HG03442 (cell line): Measurements from ENCODE around the gene FASTKD1.

Experiments
- ATAC-seq: cut with Tn5 transposase; IDR thresholded peaks from one replicate; pipeline ENCODE4 v1.9.1; 2021; ENCODE audit warnings: mild to moderate bottlenecking, moderate library complexity; ENCODE audit not compliant: unreplicated experiment

The FASTKD1 gene

DNA sequence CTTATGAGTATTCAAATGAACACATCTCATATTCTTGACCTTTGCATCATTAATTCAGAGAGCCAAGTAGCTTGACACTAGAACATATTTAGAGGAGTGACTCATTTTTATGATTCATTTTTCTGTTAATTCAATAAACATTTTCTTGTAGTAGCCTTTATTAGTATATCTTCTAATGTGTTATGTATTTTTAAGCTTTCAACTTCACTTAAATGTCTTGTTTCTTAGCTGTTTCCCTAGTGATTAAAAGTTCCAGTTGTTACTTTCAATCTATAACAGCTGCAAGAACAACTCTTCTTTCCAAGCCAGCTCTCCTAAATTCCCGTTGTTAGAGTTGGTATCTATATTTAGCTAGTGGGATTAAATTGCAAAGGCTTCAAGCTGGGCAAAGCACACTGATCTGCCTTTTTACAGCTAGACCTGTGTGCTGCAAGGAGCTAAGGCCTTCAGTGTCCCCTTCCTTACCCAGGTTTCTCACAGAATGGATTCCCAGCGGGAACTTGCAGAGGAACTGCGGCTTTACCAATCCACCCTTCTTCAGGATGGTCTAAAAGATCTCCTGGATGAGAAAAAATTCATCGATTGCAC lies 64.3 kb downstream of the FASTKD1 start, which contains the start of gene KLHL41:
Gene KLHL41 (plus strand): TSS at position 405 of the 588 bp plus-strand sequence. CDS start 77 bp downstream, at position 482.
- no peak for ATAC-seq

DNA sequence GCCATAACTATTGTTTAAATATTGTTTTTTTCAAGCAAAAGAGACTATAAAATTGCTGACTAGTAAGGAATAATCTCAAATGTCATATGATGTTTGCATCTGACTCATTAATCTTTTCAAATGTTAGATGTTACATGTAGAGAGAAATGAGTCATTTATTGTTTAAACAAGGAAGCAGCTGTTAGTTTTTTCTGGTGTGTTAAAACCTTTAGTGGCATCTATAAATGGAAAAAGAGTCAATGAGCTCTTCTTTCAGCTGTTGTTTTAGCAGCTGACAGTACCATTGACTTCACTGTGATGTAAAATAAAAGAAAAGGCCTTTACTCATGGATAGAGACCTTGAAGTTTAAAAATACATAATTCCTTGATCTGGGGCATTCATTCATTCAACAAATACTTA lies 66.0 kb downstream of the FASTKD1 start:
- no peak for ATAC-seq

DNA sequence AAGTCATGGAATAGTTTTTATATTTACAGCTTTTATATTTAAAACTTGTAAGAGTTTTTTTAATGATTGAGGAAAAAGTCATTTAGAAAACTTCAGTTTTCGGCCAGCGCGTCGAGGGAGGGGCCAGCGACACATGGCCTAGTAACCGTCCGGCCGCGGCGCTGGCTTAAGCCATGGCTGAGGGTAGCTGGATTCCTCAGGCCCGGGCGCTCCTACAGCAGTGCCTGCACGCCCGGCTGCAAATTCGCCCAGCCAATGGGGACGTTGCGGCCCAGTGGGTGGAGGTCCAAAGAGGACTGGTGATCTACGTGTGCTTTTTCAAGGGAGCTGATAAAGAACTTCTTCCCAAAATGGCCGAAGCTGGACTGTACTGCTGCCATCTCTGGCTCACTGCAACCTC lies 69.0 kb downstream of the FASTKD1 start:
- no peak for ATAC-seq

DNA sequence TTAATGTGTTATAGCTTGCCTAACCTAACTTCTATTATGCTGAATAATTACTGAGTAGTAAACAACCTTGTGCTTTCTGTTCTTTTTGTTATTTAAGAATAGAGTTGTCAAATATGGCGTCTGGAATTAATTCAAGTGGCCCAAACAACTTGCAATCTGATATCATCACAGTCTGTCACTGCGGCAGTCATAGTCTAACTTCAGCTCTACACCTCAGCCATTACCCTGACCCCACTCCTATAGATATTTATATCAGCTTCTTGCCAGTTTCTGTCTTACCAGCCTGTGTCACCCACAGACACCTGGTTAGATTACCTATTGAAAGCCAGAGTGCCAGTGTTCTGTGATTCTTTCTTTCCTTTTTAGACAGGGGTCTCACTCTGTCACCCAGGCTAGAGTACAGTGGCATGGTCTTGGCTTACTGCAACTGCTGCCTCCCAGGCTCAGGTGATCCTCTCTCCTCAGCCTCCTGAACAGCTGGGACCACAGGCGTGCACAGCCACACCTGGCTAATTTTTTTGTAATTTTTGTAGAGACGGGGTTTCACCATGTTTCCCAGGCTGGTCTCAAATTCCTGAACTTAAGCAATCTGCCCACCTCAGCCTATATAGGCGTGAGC lies 78.2 kb downstream of the FASTKD1 start:
- ATAC-seq: no peak

DNA sequence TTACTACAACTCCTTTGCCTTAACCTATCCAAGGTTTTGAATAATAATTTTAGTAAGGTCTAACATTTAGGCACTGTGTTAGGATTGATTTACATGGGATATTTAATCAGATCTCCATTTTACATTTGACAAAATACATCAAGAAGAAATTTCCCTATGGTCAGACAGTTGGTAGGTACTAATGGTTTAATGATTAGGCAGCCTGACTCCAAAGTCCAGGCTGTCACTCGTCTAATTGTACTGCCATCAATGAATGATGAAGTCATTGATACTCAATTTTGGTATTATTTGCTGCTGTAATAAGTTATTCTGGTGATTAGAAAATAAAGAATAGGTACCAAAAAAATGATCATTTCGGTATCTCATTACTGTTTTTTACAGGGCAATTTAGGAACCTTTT lies 80.3 kb downstream of the FASTKD1 start:
- no peak for ATAC-seq

DNA sequence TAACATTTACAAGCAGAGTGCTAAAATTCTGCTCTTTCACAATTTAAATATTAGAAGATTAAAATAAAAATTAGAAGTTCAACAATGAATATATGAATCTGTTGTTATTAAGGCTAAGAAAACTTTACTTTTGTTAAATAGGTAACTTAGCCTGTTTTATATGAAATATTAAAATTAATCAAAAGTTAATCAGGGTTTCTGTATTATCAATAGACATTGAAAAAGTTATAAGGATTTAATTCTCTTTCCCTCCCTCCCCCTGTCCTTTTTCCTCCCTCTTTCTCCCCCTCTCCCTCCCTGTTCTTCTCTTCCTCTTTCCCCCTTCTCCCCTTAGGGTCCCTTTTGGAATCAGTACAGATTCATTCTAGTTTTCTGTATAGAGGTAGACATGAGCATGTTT lies 82.3 kb downstream of the FASTKD1 start:
- no peak for ATAC-seq

DNA sequence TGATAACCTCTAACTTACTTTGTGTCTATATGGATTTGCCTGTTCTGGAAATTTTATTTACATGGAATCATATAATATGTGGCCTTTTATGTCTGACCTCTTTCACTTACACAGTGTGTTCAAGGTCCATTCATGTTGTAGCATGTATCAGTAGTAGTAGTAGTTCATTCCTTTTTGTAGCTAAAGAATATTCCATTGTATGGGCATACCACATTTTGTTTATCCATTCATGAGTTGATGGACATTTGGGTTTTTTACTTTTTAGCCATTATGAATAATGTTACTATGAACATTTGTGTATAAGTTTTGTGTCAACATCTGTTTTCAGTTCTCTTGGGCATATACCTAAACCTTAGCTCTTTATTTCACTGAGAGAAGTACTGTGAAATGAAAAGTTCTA lies 82.8 kb downstream of the FASTKD1 start:
- ATAC-seq: no peak

DNA sequence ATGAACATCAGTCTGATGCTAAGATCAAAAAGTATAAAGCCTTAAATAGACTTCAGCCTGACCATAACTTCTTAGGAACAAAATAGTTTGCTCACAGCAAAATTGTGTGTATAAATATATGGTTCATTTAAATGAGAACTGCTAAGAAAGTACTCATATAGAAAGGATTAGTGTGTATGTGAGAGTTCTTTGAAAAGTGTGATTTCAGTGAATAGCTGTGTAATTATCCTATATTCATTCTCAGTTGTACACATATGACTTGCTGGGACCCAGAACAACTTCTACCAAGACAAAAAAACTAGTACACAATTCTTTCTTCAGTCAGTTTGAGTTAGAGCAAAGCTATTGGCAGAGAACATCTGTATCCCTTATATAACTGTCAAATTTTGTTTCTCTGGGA lies 87.2 kb downstream of the FASTKD1 start:
- no peak for ATAC-seq

DNA sequence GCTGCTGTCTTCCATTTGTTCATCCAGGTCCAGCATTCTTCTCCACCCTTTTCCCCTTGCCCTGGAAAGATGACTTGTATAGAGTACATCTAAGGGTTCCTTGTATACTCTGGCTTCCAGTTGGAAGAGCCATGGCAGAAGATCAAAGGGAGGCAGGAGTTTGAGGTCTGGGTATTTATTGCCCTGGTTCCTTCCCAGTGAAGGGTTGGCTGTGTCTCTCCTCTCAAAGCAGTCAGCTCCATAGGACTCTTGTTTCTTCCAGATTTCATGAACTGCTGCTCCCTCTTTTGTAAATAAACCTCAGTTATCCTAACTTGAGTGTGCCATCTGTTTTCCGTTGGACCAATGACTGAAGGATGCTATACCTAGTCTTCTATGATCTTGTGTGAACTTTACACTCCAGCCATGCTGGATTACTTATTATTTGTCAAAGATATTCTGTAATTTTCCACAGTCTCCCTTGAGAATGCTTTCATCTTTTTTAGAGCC lies 88.0 kb downstream of the FASTKD1 start:
- no peak for ATAC-seq

DNA sequence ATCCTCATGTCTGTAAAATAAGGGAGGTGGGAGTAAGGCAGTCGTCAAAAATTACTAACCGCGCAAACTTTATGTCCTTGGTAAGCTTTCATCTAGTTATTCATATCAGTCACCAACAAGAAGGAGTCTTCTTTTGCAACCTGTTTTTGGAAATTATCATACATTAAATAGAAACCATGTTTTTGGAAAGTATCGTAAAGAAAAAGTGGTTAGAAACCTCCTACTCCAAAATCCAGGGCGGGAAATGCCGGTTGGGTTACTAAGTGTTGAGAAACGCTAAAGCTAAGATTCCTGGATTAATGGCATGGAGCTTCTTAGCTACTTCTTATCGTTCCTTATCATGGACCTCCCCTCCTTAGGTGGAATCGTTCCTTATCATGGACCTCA lies 93.6 kb downstream of the FASTKD1 start:
- ATAC-seq: no peak
